Spleen (tissue), 3 donors: ENCODE data around the gene ZFYVE28.

ENCODE experiments used
- POLR2A ChIP-seq, 3 donors: fragments of 450-650 bp; IDR thresholded peaks; one replicate each; pipeline ENCODE4 v1.5.1; 2017; ENCODE audit warnings: antibody characterized with exemption in 3 of 3, mild to moderate bottlenecking in 1 of 3
- POLR2AphosphoS5 ChIP-seq, 3 donors: sonication (generic); formaldehyde crosslinking; IDR thresholded peaks; one replicate each; pipeline ENCODE4 v1.5.1; 2017; ENCODE audit warnings: antibody characterized with exemption in 3 of 3

DNA sequence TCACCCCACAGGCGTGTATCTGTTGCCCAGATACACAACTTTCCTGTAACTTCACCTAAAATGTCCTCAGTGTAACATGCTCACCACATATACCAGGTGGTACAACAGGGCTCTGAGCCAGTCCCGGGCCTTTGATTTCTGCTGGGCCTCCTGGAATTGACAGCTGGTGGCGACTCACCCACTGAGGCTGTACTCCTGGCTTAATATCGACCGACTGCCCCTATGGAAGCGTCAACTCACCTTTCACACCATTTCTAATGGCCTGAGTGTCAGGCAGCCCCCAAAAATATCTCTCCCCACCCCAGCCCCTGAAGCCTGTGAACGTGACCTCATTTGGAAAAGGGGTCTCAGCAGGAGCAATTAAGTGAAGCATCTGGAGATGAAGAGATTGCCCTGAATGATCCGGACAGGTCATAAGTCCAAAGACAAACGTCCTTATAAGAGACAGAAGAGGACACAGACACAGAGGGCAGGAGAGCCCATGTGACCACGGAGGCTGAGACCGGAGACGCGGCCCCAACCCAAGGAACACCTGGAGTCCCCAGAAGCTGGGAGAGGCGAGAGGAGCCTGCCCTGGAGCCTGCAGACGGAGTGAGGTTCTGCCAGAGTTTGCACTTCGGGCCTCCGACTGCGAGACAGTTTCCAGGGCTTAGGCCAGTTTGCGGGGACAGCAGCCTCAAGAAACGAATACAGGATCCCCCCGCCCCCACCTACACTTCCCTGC lies 144.0 kb downstream of the ZFYVE28 start:
- TF ChIP-seq POLR2AphosphoS5 (IDR thresholded peaks at IDR 0.05) (no peak), POLR2A (IDR thresholded peaks at IDR 0.05) (no peak)
